Left lung (tissue), 10 donors: ENCODE data around the gene DOCK3. TPM values are rescaled to one million over a fixed set of nuclear protein-coding genes. Genes with fewer than 3 reads are reported as not detected.

Experiments
- ATAC-seq: fragments of 200-7000 bp; cut with Tn5 transposase; one replicate; pipeline ENCODE4 v1.9.1; 2020; ENCODE audit warnings: moderate library complexity
- DNase-seq, 4 donors: peaks; one replicate each; pipeline ENCODE4 v3.0.0-alpha.2; 2013 to 2020
- H3K27ac ChIP-seq, 2 donors: fragments of 200-600 bp; sonication (generic) in 1 of 2; one replicate each; pipeline versions ENCODE4 v1.5.0 to v1.8.0; 2020 to 2021
- H3K27me3 ChIP-seq, 2 donors: fragments of 200-600 bp; sonication (generic) in 1 of 2; one replicate each; pipeline versions ENCODE4 v1.5.0 to v1.8.0; 2020 to 2021
- H3K36me3 ChIP-seq, 2 donors: fragments of 200-600 bp; sonication (generic) in 1 of 2; one replicate each; pipeline versions ENCODE4 v1.5.0 to v1.8.0; 2020 to 2021
- H3K4me1 ChIP-seq, 2 donors: fragments of 200-600 bp; one replicate each; pipeline ENCODE4 v1.8.0; 2021
- H3K4me3 ChIP-seq, 2 donors: fragments of 200-600 bp; sonication (generic) in 1 of 2; one replicate each; pipeline versions ENCODE4 v1.5.0 to v1.8.0; 2020 to 2021; ENCODE audit warnings: mild to moderate bottlenecking in 1 of 2
- H3K9me3 ChIP-seq, 2 donors: fragments of 200-600 bp; sonication (generic) in 1 of 2; one replicate each; pipeline versions ENCODE4 v1.5.0 to v1.8.0; 2020 to 2021
- intact Hi-C, 2 donors: fragments of 100-400 bp; cut with DNase I; formaldehyde crosslinking; loops; one replicate each; pipeline versions ENCODE4 v1.11.2 to v1.14.2; 2022
- polyA plus RNA-seq, 6 donors: library from polyadenylated mRNA; unstranded; fragments of 120-200 nt; gene quantifications; one replicate each; pipeline ENCODE4 v1.2.1, GENCODE V29; 2013; ENCODE audit not compliant: insufficient read length in 6 of 6
- total RNA-seq, 2 donors: library from RNA; stranded (reverse); fragmentation: NEBNext Ultra II Directional; extraction: Animal tissue kit (Norgen Biotek cat#: 25700); gene quantifications; one replicate each; pipeline ENCODE4 v1.2.1, GENCODE V29; 2021
- TF ChIP-seq, protein P1 (sequence below), 2 donors: fragments of 200-600 bp; sonication (generic) in 1 of 2; IDR thresholded peaks; one replicate each; pipeline versions ENCODE4 v1.5.0 to v1.8.0; 2021; ENCODE audit warnings: antibody characterized with exemption in 2 of 2
- donor health status: DM: no; HTN: yes; CAD: no.
- donor health status: DM: no; HTN: no; CAD: no.

Gene DOCK3
- total and polyA plus RNA-seq, 8 donors, result 0.34 to 2.2 (median 1.8) TPM

DNA sequence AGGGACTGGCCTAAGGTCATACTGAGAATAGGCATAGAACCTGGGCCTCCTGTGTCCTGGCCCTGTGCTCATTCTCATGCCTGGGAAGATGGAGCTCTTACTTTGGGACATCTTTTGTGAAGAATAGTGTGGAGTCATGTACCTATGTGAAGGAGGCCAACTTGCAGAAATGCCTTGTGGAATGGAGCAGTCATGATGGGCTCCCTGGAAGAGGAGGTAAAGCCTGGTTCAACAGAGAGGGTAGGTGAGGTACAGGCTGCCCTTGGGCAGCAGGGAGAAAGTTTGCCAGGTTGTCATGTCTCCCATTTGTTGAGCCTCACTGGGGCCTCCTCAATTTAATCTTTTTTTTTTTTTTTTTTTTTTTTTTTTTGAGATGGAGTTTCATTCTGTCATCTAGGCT, 39.7 kb upstream of the DOCK3 start:
- Histone ChIP-seq H3K36me3 (peaks cover 0 to 32% of the 10 kb centered on the region in 2 donors), H3K4me3 (no peak overlapping the region), H3K4me1 (peaks cover 0 to 55% of the 10 kb centered on the region in 2 donors), H3K9me3 (no peaks in the 10 kb centered on the region), H3K27me3 (no peaks in the 10 kb centered on the region), H3K27ac (no peak overlapping the region)
- no peak for DNase-seq
- TF ChIP-seq, protein P1, sequence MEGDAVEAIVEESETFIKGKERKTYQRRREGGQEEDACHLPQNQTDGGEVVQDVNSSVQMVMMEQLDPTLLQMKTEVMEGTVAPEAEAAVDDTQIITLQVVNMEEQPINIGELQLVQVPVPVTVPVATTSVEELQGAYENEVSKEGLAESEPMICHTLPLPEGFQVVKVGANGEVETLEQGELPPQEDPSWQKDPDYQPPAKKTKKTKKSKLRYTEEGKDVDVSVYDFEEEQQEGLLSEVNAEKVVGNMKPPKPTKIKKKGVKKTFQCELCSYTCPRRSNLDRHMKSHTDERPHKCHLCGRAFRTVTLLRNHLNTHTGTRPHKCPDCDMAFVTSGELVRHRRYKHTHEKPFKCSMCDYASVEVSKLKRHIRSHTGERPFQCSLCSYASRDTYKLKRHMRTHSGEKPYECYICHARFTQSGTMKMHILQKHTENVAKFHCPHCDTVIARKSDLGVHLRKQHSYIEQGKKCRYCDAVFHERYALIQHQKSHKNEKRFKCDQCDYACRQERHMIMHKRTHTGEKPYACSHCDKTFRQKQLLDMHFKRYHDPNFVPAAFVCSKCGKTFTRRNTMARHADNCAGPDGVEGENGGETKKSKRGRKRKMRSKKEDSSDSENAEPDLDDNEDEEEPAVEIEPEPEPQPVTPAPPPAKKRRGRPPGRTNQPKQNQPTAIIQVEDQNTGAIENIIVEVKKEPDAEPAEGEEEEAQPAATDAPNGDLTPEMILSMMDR (IDR thresholded peaks at IDR 0.05), result no peak
- intact Hi-C loops, result no loop called here
- ATAC-seq, result no peak

GRCh38 chr3:50637011-50637410, 37.7 kb upstream of the DOCK3 start:
- DNase-seq (no peak), ATAC-seq (no peak)
- TF ChIP-seq, protein P1 (IDR thresholded peaks at IDR 0.05), result no peak
- H3K27me3 ChIP-seq, result no peaks in the 10 kb centered on the region
- no peaks in the 10 kb centered on the region for H3K9me3 ChIP-seq
- no peak overlapping the region for H3K4me3 ChIP-seq
- intact Hi-C loops, result no loop called here
- peaks cover 0 to 43% of the 10 kb centered on the region in 2 donors for H3K36me3 ChIP-seq
- H3K27ac ChIP-seq, result no peak overlapping the region
- peaks cover 0 to 35% of the 10 kb centered on the region in 2 donors for H3K4me1 ChIP-seq

- Histone ChIP-seq H3K27ac (no peak overlapping the region), H3K27me3 (no peaks in the 10 kb centered on the region), H3K4me3 (no peak overlapping the region), H3K36me3 (peaks cover 0 to 52% of the 10 kb centered on the region in 2 donors), H3K4me1 (peaks cover 0 to 26% of the 10 kb centered on the region in 2 donors), H3K9me3 (no peaks in the 10 kb centered on the region)
- TF ChIP-seq, protein P1 (IDR thresholded peaks at IDR 0.05), result no peak
- ATAC-seq (no peak), DNase-seq (no peak)
- intact Hi-C loops, result no loop called here
Measured at GRCh38 chr3:50637945-50638344, 36.8 kb upstream of the DOCK3 start.

DNA sequence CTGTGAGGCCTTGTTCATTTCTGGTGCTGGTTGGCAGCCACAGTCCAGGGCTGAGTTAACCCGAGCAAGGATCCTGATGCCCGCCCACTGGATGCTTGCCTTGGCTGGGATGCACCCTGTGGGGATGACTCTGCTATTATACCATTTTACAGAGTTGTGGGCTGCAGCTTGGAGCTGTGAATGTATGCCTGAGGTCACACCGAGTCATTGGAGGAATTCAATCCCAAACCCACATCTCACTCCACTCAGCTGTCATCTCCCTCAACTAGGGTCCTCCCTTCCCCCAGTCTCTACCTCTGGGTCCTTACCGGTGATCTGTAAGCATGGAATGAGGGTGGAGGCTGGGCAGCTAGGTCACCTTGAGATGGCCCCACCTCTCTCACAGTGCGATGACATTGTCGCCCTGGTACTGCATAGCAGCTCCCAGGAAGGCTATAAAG, 35.7 kb upstream of the DOCK3 start:
- TF ChIP-seq, protein P1 (IDR thresholded peaks at IDR 0.05), result no peak
- intact Hi-C loops, result no loop called here
- no peak for DNase-seq
- H3K27me3 ChIP-seq, result no peaks in the 10 kb centered on the region
- H3K27ac ChIP-seq, result no peak overlapping the region
- H3K9me3 ChIP-seq, result no peaks in the 10 kb centered on the region
- peaks cover 0 to 15% of the 10 kb centered on the region in 2 donors for H3K4me1 ChIP-seq
- H3K4me3 ChIP-seq, result no peak overlapping the region
- H3K36me3 ChIP-seq, result peaks cover 0 to 63% of the 10 kb centered on the region in 2 donors
- peak; percentile 21 for ATAC-seq

GRCh38 chr3:50642382-50642781, 32.3 kb upstream of the DOCK3 start:
- TF ChIP-seq, protein P1 (IDR thresholded peaks at IDR 0.05), result no peak
- Histone ChIP-seq H3K4me3 (no peak overlapping the region), H3K27ac (no peak overlapping the region), H3K27me3 (no peaks in the 10 kb centered on the region), H3K9me3 (no peaks in the 10 kb centered on the region), H3K36me3 (peaks cover 0 to 91% of the 10 kb centered on the region in 2 donors), H3K4me1 (no peaks in the 10 kb centered on the region)
- intact Hi-C loops, result no loop called here
- no peak for DNase-seq
- ATAC-seq, result no peak
